ENCODE data around the gene DYSF.

The DYSF gene

DNA sequence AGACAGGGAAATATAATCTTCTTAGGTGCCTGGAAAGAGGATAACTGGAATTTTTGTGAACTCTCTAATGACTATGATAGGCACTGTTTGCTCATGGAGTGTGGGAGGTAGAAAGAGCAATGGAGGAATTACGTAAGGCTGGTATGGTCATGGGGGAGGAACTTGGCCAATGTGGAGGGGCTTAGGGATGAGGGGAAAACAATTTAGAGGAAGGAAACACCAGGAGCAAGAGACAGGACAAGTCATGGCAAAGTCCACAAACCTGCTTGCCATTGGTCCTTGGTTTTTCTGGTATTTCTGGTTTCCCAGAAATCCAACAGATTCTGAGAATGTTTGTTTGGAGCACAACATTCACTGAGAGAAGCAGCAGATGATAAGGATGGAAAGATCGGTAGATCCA, 274.2 kb downstream of the DYSF start:
- DNase-seq (ENCODE audit: low read depth), result no peak

DNA sequence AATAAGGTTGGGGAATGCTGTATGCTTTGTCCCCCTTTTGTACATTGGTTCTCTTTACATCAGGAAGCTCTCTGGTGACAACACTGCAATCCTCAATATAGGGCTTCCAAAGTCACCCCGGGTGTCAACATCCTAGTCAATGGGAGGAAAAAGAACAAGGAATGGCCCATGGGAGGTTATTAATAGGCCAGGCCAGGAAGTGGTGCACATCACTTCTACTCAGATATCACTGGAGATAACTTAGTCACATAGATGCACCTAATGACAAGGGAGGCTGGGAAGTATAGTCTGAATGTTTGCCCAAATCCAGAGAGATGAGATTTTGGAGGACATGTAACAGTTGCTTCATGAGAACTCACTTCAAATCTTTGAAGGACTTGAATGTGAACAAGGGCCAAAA, 274.7 kb downstream of the DYSF start:
- no peak for DNase-seq (ENCODE audit: low read depth)

DNA sequence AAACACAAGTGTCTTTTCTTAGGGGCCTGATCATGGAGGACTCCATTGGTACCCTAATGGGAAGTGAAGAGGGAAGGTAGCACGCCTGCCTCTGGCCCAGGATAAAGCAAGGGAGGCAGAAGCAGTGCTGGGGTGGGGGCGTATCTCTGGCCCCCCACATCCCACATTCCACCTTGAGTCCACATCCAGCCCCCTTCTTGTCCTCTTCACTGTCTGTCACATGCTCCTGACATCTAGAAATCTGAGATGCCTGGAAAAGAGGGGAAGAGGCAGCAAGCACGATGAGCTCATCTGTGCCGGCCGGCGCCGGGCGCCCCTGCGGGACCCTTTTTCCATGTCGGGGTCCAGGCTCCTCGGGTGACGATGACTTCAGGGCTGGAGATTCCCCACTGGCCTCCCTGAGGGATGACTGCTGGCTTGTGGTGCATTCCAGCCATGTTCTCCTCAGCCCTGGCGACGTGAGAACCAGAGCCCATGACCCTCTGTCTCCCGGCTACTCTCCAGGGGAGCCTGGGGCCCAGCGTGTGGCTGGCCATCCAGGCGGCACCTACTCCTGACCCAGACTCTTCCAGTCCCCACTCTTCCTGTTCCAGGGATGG, 277.5 kb downstream of the DYSF start:
- DNase-seq (ENCODE audit: low read depth), result no peak

DNA sequence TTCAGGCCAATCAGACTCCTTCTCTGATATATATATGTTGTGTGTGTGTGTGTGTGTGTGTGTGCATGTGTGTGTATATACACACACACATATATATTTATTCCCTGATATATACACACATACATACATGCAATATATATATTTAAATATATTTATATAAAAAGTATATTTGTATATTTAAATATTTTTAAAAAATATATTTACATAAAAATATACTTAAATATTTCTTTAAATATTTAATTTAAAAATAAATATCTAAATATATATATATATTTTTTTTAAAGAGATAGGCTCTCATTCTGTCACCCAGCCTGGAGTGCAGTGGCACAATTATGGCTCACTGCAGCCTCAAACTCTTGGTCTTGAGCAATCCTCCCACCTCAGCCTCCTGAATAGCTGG, 281.3 kb downstream of the DYSF start:
- DNase-seq (ENCODE audit: low read depth), result no peak

DNA sequence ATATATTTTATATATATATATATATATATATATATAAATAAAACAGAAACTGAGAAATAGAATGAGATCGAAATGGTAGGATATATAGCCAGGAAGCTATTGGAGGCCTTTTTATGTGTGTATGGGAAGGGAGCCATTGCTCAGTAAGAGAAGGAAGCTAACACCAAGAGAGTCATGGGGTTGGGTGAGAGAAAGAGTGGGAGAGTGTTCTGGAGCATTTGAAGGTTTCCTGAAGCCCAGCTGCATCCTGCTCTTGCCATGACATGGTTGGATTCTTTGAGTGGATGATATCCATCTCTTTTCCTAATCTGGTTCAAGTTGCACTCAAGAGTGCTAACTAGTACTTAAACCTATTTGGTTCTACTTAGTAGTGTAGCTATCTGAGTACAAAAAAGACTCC, 282.3 kb downstream of the DYSF start:
- no peak for DNase-seq (ENCODE audit: low read depth)

Data from activated T-cell treated with anti-CD3 and anti-CD28 coated beads for 24 hours (primary cell).